Head of caudate nucleus (tissue), 42 donors: ENCODE results near the gene RASL10A.

Experiments
- DNase-seq, 42 donors: peaks; one replicate each; pipeline versions ENCODE4 v3.0.0 to v3.0.0-alpha.2; 2020 to 2021; ENCODE audit warnings: mixed read lengths in 7 of 42
- intact Hi-C: fragments of 100-400 bp; cut with DNase I; formaldehyde crosslinking; loops from one replicate; pipeline ENCODE4 v1.15.0; 2022

Gene RASL10A

DNA sequence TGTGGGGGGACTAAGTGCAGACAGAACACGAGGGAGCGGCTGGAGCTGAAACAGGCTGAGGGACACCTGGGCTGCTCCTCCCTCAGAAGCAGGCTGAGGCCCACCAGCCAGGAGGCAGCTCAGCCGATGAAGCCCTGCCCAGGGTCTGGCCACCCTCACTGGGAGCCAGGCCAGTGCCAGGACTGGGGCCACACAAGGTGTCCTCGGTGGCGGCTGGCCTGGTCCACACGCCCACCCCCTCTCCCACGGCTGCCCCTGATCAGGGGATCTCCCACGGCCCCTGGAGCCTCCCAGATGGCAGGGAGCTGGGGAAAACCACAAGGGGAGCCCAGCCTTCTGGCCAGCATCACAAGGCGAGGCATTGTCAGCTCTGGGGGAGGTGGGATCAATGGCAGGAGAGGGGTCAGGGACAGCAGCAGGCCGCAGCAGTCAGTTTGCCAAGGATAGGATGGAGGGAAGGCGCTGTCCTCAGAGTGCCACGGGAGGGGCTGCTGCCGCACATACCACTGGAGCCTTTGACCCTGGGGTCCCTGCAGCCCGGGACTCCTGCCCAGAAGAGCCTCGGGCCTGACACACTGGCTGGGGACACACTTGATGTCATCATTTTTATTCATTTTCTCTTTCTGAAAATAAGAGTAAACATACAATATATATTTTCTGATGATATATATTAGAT is 11.7 kb upstream of the RASL10A start:
- DNase-seq: no peak
- intact Hi-C loops: no loop called here

DNA sequence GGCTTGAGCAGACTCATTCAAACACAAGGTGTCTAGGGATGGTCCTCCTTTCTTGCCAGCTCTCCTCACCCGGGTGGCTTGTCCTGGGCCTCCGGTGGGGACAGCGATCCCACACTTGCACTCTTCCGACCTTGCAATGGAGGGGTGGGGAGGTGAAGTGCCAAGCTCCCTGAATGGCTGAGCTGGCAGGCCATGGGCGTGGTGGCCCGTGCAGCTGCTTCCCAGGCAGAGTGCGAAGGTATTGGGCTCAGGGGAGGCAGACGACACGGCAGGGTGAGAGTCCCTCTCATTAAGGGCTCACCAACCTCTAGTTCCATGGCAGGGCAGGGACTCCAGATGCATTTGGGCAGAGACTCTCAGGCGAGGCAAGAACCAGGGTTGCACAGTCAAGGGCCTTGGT is 11.0 kb upstream of the RASL10A start:
- intact Hi-C loops: no loop called here
- no peak for DNase-seq

DNA sequence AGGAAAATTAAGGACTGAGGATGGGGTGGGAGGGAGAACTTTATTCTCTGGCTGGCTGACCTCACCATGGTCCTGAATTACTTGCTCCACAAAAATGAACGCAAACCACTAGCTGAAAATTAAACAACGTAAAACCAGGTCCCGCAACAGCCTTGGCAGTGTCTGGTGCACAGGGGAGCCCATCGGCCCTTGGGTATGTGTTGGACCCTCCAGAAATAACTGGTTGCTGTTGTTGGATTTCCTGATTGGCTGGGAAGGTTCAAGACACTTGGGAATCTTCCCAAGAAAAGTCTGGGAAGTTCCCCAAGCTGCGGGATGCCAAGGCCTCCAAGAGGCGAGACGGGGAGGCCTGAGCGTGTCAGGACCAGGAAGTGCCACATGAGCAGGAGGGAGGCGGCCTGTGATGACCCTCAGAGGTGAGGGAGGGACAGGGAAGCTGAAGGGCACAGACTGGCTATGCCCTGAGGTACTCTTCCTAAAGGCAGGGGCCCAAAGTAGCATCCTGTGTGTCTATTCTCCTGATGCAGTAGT is 10.4 kb upstream of the RASL10A start:
- no peak for DNase-seq
- intact Hi-C loops: no loop called here

DNA sequence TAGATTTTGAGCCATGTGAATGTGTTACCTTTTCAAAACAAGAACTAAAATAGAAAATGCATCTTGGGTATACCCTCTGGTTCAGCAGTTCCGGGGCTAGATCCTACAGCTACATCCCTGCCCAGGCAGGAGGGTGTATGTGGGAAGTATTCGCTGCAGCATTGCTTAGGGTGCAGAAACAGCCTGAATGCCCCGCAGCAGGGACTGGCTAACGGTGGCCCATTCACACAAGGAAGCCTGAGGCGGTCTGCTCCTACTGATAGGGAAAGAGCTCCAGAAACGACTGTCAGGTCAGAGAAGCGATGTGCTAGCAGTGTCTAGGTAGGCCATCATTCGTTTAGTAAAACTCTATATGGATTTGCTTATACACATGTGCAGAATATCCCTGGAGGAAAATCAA is 9.9 kb upstream of the RASL10A start:
- no peak for DNase-seq
- intact Hi-C loops: no loop called here

DNA sequence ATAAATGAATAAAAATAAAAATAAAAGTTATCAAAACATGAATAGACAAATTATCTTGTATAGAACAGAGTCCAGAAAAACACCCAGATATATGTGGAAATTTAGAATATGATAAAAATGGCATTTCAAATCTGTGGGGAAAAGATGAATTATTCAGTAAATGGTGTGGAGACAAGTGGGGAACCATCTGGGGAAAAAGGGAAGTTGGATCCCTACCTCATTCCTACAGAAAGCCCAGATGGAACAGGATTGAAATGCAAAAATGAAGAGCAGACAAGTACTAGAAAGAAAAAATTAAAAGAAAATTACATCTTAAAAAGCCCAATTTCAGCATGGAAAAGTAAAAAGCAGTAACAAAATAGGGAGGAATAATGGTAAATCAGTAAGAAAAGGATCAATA is 8.1 kb upstream of the RASL10A start:
- intact Hi-C loops: no loop called here

DNA sequence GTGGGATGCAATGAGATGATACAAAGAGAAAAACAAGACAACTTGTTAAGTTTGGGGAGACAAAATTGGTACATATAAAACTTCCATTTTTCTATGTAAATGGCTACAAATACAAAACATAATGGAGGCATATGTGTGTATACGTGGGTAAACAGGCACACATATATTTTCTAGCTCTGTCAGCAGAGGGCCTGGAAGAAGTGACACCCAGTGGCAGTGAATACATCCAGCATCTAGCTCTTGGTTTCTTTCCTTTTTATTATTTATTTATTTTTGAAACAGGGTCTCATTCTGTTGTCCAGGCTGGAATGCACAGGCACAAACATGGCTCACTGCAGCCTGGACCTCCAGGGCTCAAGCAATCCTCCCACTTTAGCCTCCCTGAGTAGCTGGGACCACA is 5.0 kb upstream of the RASL10A start:
- intact Hi-C loops: no loop called here
- DNase-seq: no peak

More for the DNA sequence above, 8.1 kb upstream of the RASL10A start:
- no peak for DNase-seq

DNA sequence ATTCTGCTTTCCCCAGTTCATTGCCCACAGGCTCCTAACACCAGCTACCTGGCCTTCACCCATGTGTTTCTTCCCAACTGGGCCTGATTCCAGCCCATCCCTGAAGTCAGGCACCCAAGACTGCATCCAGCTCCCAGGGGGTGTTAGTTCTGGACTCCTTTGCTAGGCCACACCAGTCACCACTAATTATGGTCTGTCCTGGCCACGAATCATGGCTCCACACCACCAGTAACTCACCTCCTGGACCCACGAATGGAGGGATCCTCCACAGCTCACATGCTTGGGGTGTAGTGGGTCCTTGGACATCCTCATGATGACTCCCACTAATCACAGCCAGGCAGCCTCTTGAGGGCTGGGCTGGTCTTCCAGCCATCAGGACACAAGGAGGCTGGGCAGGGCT is 3.6 kb upstream of the RASL10A start:
- DNase-seq: no peak
- intact Hi-C loops: no loop called here

DNA sequence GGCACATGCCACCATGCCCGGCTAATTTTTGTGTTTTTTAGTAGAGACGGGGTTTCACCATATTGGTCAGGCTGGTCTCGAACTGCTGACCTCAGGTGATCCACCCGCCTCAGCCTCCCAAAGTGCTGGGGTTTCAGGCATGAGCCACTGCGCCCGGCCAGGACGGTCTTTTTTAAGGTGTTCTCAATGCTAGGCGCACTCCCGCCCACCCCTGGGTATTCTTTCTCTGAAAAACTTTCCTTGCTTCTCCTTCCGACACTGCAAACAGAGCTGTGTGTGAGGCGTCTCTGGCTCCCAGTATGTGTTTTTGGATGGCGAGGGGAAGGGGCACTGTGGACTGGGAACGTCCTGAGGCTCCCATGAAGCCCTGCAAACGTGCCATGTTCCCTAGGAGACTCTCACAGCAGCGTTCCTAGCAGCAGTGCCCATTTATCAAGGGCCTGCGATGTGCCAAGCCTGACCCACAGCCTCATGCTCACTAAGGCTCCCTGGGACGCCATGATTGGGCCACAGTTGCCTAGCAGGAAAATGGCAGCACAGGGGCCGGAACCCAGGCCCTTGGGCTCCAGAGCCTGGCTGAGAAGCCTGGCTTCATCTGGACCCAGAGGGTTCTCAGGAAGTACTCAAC is 2.4 kb upstream of the RASL10A start:
- DNase-seq: no peak
- intact Hi-C loops: no loop called here

DNA sequence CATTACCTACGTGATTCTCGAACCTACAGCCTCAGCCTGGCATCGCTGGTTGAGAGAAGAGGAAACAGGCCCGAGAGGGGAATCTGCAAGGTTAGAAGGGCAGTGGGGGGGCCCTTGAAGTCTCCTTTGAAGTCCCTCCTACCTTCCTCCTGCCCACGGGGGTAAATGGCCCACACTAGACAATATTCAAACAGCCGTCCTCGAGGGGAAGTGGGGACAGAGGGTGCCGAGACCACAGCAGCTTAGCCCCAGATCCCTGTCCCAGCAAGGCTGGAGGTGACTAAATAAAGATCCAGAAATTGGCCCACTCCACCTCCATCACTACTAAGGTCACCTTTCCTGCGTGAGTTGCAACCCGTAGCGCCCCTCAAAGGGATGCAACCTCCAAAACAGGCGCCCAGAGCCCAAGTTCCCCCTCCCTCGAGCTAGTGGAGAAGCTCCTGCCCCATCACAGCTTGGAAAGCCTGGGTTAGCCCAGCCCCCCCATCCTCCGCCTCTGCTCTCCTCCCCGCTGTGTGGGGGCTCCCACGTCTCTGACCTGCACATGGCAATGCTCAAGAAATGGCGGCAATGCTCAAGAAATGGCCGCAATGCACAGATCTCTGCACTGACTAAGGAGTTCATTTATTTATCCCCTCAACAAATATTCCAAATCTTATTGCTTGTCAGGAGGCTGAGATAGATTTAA is 788 bp upstream of the RASL10A start:
- intact Hi-C loops: no loop called here
- DNase-seq: no peak

DNA sequence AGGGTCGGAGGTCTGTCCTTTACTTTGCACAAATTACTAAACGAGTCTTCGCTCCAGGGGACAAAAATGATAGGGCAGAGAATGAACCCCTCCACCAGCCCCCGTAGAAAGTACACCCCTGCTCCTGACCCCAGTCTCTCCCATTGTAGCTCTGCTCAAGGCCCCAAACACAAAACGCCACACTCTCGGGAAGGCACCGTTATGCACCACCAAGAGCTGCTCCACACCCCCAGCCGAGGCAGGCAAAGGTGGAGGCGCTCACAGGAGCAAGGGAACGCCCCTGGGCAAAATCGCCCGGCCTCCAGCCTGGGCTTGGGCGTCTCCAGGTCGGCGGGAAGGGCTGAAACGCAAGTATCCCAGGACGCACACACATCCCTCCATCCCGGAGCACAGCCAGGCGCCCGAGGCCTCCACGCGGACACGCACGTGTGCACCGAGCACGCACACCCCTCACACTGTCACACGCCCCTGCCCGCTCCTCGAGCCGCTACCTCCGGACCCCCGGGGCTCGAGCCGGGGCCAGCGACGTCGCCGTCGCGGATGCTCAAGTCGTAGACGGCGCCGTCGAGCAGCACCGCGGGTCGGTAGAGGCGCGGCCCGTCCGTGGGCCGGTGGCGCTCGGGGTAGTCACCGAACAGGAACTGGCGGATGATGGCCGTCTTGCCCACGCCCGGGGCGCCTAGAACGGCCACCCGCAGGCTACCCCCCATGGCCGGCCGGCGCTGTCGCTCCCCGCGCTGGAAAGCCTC is 786 bp downstream of the RASL10A start:
- intact Hi-C loops: loop anchor here (5.0 kb wide), 1 partner anchor 33 kb away; no protein-coding TSS in a partner anchor
- DNase-seq: peak in 2 of 42 donors; percentile 1 to 40

DNA sequence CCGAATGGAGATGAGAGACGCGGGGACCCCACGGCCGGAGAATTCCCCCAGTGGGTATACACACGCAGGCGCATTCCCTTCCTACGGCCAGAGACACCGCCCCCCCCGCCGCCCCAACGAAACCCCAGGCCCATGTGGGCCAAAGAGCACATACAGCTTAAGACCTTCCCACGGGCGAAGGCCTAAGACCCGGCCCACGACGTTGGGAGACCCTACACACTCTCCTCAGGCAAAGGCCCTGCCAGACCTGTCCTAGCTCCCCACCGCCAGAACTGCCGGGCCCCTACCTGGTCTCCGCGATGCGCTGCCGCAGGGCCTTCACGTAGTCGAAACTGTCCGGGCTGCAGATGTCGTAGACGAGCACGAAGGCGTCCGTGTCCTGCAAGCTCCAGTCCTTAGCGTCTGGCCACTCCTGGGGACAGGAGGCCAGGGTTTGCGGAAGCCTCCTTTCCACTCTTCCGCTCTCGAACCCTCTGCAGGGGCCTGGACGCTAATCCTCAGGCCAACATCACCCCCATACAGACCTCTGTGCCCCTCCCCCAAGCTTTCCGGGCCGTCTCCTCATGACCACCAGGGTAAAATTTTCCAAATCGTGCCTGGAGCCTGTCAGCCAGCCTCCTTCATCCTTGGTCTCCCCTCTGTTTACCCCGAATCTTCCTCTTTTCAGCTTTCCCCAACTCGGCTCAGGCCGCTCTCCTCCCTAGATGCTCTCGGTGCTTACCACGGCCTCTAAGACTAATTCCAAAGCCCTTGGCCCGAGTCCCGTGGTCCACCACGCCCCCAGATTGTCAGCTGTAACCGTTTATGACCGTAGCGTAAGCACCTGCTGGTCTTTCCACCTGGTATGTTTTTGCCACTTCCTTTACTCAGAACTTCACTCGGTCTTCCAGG is 1.7 kb downstream of the RASL10A start:
- DNase-seq: peak in 3 of 42 donors; percentile 2 to 30 (median 17)
- intact Hi-C loops: loop anchor here (5.0 kb wide), 1 partner anchor 33 kb away; no protein-coding TSS in a partner anchor

DNA sequence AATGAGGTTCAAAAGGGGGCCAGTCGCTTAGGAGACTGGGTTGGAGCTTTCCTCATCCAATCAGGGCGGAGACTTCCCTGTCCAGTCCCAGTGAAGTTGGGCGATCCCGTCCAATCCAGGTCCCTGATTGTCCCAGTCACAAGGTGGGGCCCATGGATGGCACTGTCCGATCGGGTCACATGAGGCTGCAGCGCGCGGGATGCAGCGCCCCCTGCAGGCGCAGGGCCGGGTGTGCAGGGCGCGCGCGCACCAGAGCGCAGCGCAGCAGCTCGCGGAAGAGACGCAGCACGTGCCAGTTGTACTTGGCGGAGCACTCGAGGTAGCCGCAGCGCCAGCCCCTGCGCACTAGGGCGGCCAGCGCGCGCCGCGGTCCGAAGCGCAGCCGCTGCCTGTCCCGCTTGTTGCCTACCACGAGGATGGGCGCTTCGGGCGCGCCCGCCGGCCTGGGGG is 2.3 kb downstream of the RASL10A start:
- peak in 10 of 42 donors; percentile 2 to 69 (median 40) for DNase-seq
- intact Hi-C loops: loop anchor here (5.0 kb wide), 1 partner anchor 34 kb away; no protein-coding TSS in a partner anchor

DNA sequence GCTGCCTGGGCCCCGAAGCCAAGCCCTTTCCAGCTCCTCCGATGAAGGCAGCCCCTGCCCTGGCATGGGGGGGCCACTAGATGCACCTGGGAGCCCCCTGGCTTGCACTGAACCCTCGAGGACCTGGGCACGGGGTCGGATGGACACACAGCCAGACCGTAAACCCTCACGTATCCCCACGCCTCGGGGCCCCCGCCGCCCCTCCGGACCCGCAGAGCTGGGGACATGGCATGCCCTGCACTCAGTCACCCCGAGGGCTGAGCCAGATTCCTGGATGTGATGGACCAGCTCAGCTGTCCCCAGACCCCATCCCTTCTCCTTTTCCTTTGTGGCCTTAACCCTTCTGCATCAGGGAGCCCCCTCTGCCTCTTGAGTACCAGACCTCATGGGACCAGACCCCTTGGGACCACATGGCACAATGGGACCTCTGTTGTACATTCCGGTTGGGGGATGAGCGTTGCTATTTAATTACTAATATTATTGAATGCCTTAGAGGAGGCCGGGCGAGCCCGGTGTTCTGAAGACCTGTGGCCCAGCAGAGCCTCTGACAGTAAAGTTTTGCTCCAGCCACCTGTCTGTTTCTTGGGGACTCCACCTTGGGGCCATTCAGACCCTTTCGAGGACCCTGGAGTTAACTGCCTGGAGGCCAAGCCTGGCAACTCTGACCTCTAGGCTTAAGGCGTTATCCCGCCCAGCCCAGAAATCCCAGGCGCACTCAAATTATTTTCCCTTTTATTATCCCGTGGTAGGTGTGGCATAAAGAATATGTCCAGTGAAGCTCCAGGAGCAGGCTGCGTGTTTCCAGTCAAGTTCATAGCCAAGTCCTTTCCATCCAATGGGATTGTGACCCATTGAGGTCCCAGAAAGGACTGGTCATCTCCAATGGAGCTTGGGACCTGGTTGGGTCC is 3.0 kb downstream of the RASL10A start:
- intact Hi-C loops: loop anchor here (5.0 kb wide), 1 partner anchor 35 kb away; no protein-coding TSS in a partner anchor
- peak in 8 of 42 donors; percentile 1 to 36 (median 18) for DNase-seq

DNA sequence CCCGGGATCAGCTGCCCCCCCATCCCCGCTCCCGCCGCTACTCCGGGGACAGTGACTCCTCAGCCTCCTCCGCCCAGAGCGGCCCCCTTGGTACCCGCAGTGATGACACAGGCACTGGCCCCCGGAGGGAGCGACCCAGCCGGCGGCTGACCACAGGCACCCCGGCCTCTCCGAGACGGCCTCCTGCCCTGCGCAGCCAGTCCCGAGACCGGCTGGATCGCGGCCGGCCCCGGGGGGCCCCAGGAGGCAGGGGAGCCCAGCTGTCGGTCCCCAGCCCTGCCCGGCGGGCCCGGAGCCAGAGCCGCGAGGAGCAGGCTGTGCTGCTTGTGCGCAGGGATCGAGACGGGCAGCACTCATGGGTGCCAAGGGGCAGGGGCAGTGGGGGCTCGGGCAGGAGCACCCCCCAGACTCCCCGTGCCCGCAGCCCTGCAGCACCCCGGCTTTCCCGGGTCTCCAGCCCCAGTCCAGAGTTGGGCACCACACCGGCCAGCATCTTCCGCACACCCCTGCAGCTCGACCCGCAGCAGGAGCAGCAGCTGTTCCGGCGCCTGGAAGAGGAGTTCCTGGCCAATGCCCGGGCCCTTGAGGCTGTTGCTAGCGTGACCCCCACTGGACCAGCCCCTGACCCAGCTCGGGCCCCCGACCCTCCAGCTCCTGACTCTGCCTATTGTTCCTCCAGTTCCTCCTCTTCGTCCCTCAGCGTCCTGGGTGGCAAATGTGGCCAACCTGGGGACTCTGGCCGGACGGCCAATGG is 3.9 kb downstream of the RASL10A start:
- intact Hi-C loops: loop anchor here (5.0 kb wide), 1 partner anchor 36 kb away; no protein-coding TSS in a partner anchor

DNA sequence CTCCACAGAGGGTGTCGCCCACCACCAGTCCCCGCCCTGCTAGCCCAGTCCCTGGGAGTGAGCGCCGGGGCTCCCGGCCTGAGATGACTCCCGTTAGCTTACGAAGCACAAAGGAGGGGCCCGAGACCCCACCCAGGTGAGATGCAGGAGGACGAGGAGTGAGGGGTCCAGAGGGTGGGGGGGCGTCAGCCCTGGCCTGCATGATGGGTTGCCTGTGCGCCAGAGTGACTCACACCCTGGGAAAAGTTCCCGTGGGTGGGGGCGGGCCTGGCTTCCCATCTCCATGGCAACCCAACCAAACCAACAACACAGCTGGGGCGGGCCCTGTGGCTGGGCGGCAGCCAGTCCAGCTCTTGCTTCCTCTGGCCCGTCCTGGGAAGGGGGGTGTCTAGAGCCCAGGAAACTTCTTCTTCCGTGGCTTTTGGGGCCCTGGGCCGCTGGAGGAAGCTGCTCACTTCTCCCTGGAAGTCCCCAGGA is 4.6 kb downstream of the RASL10A start:
- DNase-seq: peak; percentile 85 to 98 (median 94)
- intact Hi-C loops: loop anchor here (5.0 kb wide), 1 partner anchor 36 kb away; no protein-coding TSS in a partner anchor

More for the DNA sequence above, 3.9 kb downstream of the RASL10A start:
- peak in 10 of 42 donors; percentile 4 to 49 (median 32) for DNase-seq
